ENCODE results near the gene IFIT1B. TPM values are rescaled to one million over a fixed set of nuclear protein-coding genes. Genes with fewer than 3 reads are reported as not detected.

IFIT1B gene
- total and polyA plus RNA-seq, 10 of the 15 experiments (the other 5 are each of a cell fraction or from before 2014, with no cell fraction given) = 0.04 TPM; not detected in 9

DNA sequence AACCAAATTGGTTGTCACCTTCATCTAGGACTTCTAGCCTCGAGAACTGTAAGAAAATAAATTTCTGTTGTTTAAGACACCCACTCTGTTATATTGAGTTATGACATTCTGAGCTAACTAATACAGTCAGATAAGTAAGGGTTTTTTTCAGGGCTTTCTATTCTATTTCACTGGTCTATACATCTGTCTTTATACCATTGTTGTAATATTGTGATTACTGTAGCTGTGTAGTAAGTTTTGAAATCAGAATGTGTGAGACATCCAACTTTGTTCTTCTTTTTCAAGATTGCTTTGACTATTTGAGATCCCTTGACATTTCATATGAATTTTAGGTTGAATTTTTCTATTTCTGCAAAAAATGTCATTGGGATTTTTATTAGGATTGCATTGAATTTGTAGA is 22.1 kb downstream of the IFIT1B start (continued):
- TF ChIP-seq ZBTB40 (IDR thresholded peaks at IDR 0.05; ENCODE audit: borderline replicate concordance) = no peak
- no peak for TF ChIP-seq PAX5 (IDR thresholded peaks at IDR 0.05; ENCODE audit: borderline replicate concordance, low read depth, low read length)
- TF ChIP-seq, protein P1, sequence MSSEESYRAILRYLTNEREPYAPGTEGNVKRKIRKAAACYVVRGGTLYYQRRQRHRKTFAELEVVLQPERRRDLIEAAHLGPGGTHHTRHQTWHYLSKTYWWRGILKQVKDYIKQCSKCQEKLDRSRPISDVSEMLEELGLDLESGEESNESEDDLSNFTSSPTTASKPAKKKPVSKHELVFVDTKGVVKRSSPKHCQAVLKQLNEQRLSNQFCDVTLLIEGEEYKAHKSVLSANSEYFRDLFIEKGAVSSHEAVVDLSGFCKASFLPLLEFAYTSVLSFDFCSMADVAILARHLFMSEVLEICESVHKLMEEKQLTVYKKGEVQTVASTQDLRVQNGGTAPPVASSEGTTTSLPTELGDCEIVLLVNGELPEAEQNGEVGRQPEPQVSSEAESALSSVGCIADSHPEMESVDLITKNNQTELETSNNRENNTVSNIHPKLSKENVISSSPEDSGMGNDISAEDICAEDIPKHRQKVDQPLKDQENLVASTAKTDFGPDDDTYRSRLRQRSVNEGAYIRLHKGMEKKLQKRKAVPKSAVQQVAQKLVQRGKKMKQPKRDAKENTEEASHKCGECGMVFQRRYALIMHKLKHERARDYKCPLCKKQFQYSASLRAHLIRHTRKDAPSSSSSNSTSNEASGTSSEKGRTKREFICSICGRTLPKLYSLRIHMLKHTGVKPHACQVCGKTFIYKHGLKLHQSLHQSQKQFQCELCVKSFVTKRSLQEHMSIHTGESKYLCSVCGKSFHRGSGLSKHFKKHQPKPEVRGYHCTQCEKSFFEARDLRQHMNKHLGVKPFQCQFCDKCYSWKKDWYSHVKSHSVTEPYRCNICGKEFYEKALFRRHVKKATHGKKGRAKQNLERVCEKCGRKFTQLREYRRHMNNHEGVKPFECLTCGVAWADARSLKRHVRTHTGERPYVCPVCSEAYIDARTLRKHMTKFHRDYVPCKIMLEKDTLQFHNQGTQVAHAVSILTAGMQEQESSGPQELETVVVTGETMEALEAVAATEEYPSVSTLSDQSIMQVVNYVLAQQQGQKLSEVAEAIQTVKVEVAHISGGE (CRISPR knock-in tag; IDR thresholded peaks at IDR 0.05) = no peak
- TF ChIP-seq BACH1 (IDR thresholded peaks at IDR 0.05; ENCODE audit: borderline replicate concordance) = no peak
- TF ChIP-seq POU2F2 (IDR thresholded peaks at IDR 0.05; ENCODE audit: borderline replicate concordance, low read depth, low read length) = no peak
- TF ChIP-seq, protein P2, sequence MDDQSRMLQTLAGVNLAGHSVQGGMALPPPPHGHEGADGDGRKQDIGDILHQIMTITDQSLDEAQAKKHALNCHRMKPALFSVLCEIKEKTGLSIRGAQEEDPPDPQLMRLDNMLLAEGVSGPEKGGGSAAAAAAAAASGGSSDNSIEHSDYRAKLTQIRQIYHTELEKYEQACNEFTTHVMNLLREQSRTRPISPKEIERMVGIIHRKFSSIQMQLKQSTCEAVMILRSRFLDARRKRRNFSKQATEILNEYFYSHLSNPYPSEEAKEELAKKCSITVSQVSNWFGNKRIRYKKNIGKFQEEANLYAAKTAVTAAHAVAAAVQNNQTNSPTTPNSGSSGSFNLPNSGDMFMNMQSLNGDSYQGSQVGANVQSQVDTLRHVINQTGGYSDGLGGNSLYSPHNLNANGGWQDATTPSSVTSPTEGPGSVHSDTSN (IDR thresholded peaks at IDR 0.05; ENCODE audit: insufficient replicate concordance, low read depth, low read length) = no peak
